GM12801 (cell line): ENCODE measurements around the gene RHAG.

Experiments
- TF ChIP-seq, protein P1 (sequence below): IDR thresholded peaks from one replicate; pipeline ENCODE4 v1.5.1; 2011; ENCODE audit warnings: control low read depth; ENCODE audit not compliant: insufficient read length; ENCODE audit errors: extremely low read depth

The RHAG gene

DNA sequence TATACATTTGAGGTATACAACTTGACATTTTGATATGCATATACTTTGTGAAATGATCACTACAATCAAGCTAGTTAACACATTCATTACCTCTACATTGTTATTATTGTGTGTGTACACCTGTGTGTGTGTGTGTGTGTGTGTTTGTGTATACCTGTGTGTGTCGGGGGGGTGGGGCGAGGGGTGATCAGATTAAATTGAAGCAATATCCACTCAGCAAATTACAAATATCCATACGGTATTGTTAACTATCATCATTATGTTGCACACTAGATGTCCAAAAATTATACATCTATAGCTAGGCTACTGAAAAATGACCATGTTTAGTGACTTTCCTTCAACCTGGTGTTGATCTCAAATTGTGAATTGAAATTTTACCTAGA lies 1.8 kb downstream of the RHAG start:
- TF ChIP-seq, protein P1, sequence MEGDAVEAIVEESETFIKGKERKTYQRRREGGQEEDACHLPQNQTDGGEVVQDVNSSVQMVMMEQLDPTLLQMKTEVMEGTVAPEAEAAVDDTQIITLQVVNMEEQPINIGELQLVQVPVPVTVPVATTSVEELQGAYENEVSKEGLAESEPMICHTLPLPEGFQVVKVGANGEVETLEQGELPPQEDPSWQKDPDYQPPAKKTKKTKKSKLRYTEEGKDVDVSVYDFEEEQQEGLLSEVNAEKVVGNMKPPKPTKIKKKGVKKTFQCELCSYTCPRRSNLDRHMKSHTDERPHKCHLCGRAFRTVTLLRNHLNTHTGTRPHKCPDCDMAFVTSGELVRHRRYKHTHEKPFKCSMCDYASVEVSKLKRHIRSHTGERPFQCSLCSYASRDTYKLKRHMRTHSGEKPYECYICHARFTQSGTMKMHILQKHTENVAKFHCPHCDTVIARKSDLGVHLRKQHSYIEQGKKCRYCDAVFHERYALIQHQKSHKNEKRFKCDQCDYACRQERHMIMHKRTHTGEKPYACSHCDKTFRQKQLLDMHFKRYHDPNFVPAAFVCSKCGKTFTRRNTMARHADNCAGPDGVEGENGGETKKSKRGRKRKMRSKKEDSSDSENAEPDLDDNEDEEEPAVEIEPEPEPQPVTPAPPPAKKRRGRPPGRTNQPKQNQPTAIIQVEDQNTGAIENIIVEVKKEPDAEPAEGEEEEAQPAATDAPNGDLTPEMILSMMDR, result no peak

DNA sequence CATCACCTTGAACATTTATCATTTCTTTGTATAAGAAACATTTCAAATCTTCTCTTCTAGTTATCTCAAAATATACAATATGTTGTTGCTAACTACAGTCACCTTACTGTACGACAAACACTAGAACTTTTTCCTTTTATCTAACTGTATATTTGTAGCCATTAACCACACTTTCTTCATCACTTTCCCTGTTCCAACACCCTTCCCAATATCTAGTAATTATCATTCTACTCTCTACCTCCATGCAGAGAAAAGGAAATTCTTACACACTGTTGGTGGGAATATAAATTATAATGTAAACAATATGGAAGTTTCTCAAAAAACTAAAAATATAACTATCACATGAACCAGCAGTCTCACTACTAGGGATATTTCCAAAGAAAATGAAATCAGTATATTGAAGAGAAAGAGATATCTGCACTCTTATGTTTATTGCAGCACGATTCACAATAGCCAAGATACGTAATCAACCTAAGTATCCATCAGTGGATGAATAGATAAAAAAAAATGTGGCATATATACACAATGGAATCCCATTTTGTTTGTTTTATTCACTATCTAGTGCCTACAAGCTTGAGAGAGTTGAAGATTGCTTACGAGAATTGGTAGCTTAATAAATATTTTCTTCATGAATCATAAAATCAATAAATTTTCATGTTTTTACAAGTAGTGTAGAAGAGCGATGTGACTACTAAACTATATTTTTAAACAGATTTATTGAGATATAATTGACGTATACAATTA lies 2.4 kb downstream of the RHAG start:
- TF ChIP-seq, protein P1, result no peak

DNA sequence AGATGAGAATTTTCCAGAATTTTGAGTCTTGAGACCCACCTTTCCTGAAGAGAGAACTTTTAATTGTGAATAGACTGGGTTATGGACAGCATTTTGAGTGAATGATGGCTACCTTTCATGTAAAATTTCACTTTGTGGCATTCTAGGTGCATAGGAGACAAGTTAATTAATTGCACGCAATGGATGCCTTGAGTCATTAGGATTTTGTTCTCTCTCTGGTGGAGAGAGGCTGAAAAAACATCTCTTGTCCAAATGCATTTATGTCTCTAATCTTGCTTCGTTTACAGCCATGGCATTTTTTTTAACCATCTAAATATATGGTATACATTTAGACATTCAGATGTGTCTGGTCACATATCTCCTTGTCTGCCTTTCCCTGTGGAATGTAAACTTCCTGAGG lies 3.1 kb downstream of the RHAG start:
- TF ChIP-seq, protein P1, result no peak

DNA sequence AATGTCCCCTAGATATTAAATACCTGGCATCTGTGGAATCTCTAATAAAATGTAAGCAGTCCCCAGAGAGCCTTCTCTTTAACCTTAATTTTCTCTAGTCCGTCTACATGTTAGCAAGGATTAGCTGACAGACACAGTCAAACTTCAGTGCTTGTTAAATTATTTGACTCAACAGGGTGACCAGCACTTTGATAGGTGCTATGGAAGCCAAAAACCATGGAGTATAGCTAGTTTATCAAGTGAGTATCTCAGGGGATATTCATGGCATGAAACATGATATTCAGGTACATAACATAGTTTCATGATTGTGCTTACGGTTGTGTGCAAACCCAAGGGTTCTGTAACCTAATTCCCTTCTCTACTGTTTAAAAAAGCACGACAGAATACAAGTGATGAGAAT lies 3.9 kb downstream of the RHAG start:
- TF ChIP-seq, protein P1, result no peak

DNA sequence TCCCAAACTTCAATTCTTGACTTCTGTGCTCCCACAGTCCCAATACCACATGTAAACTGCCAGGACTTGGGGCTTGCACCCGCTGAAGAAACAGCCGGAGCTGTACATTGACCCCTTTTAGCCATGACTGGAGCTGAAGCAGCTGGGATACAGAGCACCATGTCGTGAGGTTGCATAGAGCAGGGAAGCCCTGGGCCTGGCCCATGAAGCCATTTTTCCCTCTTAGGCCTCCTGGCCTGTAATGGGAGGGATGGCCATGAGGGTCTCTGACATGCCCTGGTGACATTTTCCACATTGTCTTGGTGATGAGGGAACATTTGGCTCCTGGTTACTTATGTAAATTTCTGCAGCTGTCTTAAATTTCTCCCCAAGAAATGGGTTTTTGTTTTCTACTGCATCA lies 9.8 kb downstream of the RHAG start:
- TF ChIP-seq, protein P1, result no peak

DNA sequence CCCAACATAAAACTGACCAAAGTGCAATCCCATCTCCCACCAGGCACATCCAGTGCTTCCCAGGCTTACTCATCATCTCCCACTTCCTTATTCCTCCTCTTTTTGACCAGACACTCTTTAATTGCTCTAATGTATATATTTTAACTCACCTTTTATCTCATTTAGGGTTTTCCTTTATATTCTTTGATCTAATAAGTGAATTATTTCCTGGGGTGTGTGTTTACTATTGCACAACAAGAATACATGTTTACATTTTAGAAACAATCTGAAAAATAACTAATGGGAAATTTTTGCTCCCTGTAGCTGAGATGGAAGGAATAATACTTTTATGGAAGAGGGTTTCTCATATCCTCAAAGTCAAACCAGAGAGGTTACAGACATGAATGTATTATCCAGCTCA lies 18.4 kb downstream of the RHAG start:
- TF ChIP-seq, protein P1, result no peak

DNA sequence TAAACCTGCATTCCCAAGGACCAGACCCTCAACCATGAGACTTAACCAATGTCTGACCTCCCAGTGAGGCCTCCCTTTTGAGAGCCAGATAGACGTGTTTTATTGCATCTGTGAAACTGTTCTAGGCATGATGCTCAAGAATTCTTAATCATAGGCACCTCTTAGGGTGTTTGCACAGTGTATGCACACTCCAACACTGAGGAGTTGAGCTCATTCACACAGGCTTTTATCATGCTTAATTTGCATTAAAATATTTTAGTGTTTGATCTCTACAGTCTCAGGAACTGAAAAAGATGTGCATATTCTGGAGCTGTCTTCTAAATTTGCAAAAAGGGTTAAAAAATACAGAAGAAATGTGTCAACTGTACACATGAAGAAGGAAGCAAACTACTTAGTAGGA lies 27.4 kb downstream of the RHAG start:
- TF ChIP-seq, protein P1, result no peak
